Liver (tissue), 9 donors: ENCODE data around the gene MAG. TPM values are rescaled to one million over a fixed set of nuclear protein-coding genes. Genes with fewer than 3 reads are reported as not detected.

Experiments used
- DNase-seq: peaks from one replicate; pipeline ENCODE4 v3.0.0-alpha.2; 2017; ENCODE audit warnings: low spot score
- H3K27ac ChIP-seq, 2 donors: one replicate each; pipeline ENCODE4 v1.7.0; 2013; ENCODE audit warnings: inconsistent platforms in 2 of 2, low read length in 2 of 2, control low read depth in 1 of 2, low read depth in 1 of 2, mild to moderate bottlenecking in 1 of 2
- H3K27me3 ChIP-seq, 4 donors: one replicate each; pipeline versions ENCODE4 v1.6.1 to v1.7.0; 2013; ENCODE audit warnings: low read length in 3 of 4, inconsistent platforms in 1 of 4, mild to moderate bottlenecking in 1 of 4, moderate library complexity in 1 of 4; ENCODE audit not compliant: control insufficient read depth in 4 of 4, insufficient read depth in 4 of 4
- H3K36me3 ChIP-seq, 4 donors: one replicate each; pipeline versions ENCODE4 v1.6.1 to v1.7.0; 2013; ENCODE audit warnings: low read length in 3 of 4, mild to moderate bottlenecking in 3 of 4, low read depth in 1 of 4, moderate library complexity in 1 of 4; ENCODE audit not compliant: control insufficient read depth in 4 of 4, insufficient read depth in 3 of 4
- H3K4me1 ChIP-seq, 4 donors: one replicate each; pipeline versions ENCODE4 v1.6.1 to v1.7.0; 2013; ENCODE audit warnings: low read length in 3 of 4, mild to moderate bottlenecking in 3 of 4, moderate library complexity in 1 of 4; ENCODE audit not compliant: control insufficient read depth in 4 of 4, insufficient read depth in 4 of 4
- H3K4me3 ChIP-seq, 3 donors: one replicate each; pipeline versions ENCODE4 v1.6.1 to v1.7.0; 2013; ENCODE audit warnings: low read length in 3 of 3, control low read depth in 1 of 3, low read depth in 1 of 3, mild to moderate bottlenecking in 1 of 3
- H3K9ac ChIP-seq, 2 donors: one replicate each; pipeline ENCODE4 v1.7.0; 2013; ENCODE audit warnings: low read length in 2 of 2, mild to moderate bottlenecking in 2 of 2, moderate library complexity in 2 of 2, control low read depth in 1 of 2, low read depth in 1 of 2
- H3K9me3 ChIP-seq, 4 donors: one replicate each; pipeline versions ENCODE4 v1.6.1 to v1.7.0; 2013; ENCODE audit warnings: low read length in 3 of 4; ENCODE audit not compliant: control insufficient read depth in 4 of 4
- ATF3 ChIP-seq: IDR thresholded peaks from 2 replicates; pipeline ENCODE4 v1.6.1; 2016; ENCODE audit warnings: antibody characterized with exemption
- CTCF ChIP-seq: fragments of 150-350 bp; IDR thresholded peaks from 2 replicates; pipeline ENCODE4 v1.5.1; 2017; ENCODE audit warnings: improper control_type of control experiment, low read depth, low read length; ENCODE audit not compliant: missing input control
- EGR1 ChIP-seq, 2 donors: IDR thresholded peaks; 2 replicates each; pipeline ENCODE4 v1.6.1; 2016 to 2018; ENCODE audit warnings: antibody characterized with exemption in 2 of 2, low read depth in 2 of 2
- FOXA1 ChIP-seq: IDR thresholded peaks from 2 replicates; pipeline ENCODE4 v1.6.1; 2016; ENCODE audit warnings: antibody characterized with exemption
- FOXA2 ChIP-seq: IDR thresholded peaks from 2 replicates; pipeline ENCODE4 v1.6.1; 2016; ENCODE audit warnings: antibody characterized with exemption
- GABPA ChIP-seq, 2 donors: IDR thresholded peaks in 1 of 2; conservative IDR thresholded peaks in 1 of 2; 2 replicates each; pipeline ENCODE4 v1.6.1; 2016; ENCODE audit warnings: antibody characterized with exemption in 2 of 2, mild to moderate bottlenecking in 1 of 2, moderate library complexity in 1 of 2
- HNF4A ChIP-seq, 2 donors: conservative IDR thresholded peaks; 2 replicates each; pipeline ENCODE4 v1.6.1; 2016; ENCODE audit warnings: antibody characterized with exemption in 2 of 2, mild to moderate bottlenecking in 2 of 2
- HNF4G ChIP-seq: IDR thresholded peaks from 2 replicates; pipeline ENCODE4 v1.6.1; 2016; ENCODE audit warnings: antibody characterized with exemption
- JUND ChIP-seq, 2 donors: IDR thresholded peaks; 2 replicates each; pipeline ENCODE4 v1.6.1; 2016; ENCODE audit warnings: antibody characterized with exemption in 2 of 2
- MAX ChIP-seq: IDR thresholded peaks from 2 replicates; pipeline ENCODE4 v1.6.1; 2016; ENCODE audit warnings: antibody characterized with exemption
- NR2F2 ChIP-seq: IDR thresholded peaks from 2 replicates; pipeline ENCODE4 v1.6.1; 2016; ENCODE audit warnings: antibody characterized with exemption
- RAD21 ChIP-seq, 2 donors: IDR thresholded peaks; 2 replicates each; pipeline ENCODE4 v1.6.1; 2016; ENCODE audit warnings: antibody characterized with exemption in 2 of 2, mild to moderate bottlenecking in 2 of 2
- RXRA ChIP-seq, 2 donors: IDR thresholded peaks; 2 replicates each; pipeline ENCODE4 v1.6.1; 2017 to 2018; ENCODE audit warnings: antibody characterized with exemption in 2 of 2, mild to moderate bottlenecking in 1 of 2
- SP1 ChIP-seq: IDR thresholded peaks from 2 replicates; pipeline ENCODE4 v1.6.1; 2018; ENCODE audit warnings: antibody characterized with exemption, mild to moderate bottlenecking
- TAF1 ChIP-seq: conservative IDR thresholded peaks from 2 replicates; pipeline ENCODE4 v1.6.1; 2016; ENCODE audit warnings: antibody characterized with exemption, mild to moderate bottlenecking
- YY1 ChIP-seq: IDR thresholded peaks from 2 replicates; pipeline ENCODE4 v1.6.1; 2016; ENCODE audit warnings: antibody characterized with exemption, mild to moderate bottlenecking
- WGBS: extraction: QIAGEN DNeasy Blood & Tissue Kit; methylation state at CpG from one replicate; pipeline ENCODE4 v1.1.7; 2013; 5-methylcytosine and 5-hydroxymethylcytosine counted together
- polyA plus RNA-seq, 2 donors: library from polyadenylated mRNA; stranded (reverse) in 1 of 2; unstranded in 1 of 2; fragments of 200-250 nt in 1 of 2; fragments of >200 nt in 1 of 2; fragmentation: Nextera tagmentation in 1 of 2; extraction: Ambion mirVana in 1 of 2; gene quantifications; one replicate each; pipeline versions ENCODE4 v1.2.1 to v1.2.3, GENCODE V29; 2013 to 2015
- total RNA-seq, 2 donors: library from RNA; depleted of rRNA; stranded (reverse); fragments of >200 nt; gene quantifications; one replicate each; pipeline ENCODE4 v1.2.3, GENCODE V29; 2014
- TF ChIP-seq, protein P1 (sequence below): IDR thresholded peaks from 2 replicates; pipeline ENCODE4 v1.6.1; 2016; ENCODE audit warnings: antibody characterized with exemption, mild to moderate bottlenecking
- TF ChIP-seq, protein P2 (sequence below): IDR thresholded peaks from 2 replicates; pipeline ENCODE4 v1.6.1; 2016; ENCODE audit warnings: antibody characterized with exemption
- donor health status: healthy.
- donor health status: healthy.
- donor health status: healthy.
- donor health status: healthy.
- donor health status: healthy.

The MAG gene
- total and polyA plus RNA-seq, 4 donors, result 0.29 to 3.9 (median 0.33) TPM; not detected in 1

DNA sequence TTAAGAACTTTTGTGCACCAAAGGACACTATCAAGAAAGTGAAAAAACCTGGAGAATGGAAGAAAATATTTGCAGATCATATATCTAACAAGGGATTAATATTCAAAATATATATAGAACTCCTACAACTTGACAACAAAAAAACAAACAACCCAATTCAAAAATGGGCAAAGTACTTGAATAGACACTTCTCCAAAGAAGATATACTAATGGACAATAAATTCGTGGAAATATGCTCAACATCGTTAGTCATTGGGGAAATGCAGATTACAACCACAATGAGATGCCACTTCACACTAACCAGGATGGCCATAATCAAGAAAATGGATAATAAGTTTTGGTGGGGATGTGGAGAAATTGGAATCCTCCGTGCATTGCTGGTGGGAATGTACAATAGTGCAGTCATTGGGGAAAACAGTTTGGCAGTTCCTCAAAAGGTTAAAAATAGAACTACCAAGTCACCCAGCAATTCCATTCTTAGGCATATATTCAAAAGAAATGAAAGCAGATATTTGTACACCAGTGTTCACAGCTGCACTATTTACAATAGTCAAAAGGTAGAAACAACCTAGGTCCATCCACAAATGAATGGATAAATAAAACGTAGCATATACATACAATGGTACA is 45.4 kb upstream of the MAG start (continued):
- TF ChIP-seq, protein P1, sequence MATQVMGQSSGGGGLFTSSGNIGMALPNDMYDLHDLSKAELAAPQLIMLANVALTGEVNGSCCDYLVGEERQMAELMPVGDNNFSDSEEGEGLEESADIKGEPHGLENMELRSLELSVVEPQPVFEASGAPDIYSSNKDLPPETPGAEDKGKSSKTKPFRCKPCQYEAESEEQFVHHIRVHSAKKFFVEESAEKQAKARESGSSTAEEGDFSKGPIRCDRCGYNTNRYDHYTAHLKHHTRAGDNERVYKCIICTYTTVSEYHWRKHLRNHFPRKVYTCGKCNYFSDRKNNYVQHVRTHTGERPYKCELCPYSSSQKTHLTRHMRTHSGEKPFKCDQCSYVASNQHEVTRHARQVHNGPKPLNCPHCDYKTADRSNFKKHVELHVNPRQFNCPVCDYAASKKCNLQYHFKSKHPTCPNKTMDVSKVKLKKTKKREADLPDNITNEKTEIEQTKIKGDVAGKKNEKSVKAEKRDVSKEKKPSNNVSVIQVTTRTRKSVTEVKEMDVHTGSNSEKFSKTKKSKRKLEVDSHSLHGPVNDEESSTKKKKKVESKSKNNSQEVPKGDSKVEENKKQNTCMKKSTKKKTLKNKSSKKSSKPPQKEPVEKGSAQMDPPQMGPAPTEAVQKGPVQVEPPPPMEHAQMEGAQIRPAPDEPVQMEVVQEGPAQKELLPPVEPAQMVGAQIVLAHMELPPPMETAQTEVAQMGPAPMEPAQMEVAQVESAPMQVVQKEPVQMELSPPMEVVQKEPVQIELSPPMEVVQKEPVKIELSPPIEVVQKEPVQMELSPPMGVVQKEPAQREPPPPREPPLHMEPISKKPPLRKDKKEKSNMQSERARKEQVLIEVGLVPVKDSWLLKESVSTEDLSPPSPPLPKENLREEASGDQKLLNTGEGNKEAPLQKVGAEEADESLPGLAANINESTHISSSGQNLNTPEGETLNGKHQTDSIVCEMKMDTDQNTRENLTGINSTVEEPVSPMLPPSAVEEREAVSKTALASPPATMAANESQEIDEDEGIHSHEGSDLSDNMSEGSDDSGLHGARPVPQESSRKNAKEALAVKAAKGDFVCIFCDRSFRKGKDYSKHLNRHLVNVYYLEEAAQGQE, result no peak
- TF ChIP-seq TAF1 (no peak), RAD21 (IDR thresholded peaks at IDR 0.05) (no peak), YY1 (no peak)

DNA sequence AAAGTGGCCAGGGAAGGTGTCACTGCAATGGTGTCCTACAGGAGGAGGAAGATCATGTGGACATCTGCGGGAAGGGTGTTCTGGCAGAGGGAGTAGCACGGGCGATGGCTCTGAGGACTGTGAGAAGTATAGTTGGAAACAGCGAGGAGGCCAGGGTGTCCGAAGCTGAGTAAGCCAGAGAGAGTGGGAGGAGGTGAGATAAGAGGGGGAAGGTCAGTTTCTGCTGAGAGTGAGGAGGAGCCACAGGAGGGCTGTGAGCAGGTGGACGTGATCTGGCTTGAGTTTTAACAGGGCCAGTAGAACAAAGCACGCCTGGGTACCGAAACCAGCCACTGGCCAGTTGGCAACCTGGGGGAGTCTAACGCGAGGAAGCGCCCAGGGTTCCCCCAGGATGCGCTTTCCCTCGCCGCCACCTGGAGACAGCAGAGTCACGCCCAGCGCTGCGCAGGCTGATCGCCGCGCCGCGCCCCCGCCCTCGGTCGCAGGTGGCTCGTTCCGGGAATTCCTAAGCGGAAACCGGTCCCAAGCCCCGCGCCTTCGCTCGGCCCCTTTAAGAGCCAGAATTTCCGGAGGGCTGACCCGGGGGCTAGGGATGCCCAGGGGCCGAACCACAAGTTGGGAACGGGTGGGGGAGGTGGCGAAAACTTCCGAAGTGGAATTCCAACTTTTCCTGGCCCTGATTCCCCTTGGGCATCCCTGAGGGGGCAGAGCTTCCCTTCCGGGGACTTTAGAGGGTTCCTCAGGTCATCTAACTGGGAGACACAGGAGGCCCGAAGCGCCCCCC is 44.2 kb upstream of the MAG start:
- Histone ChIP-seq H3K27me3 (no peaks in the 10 kb centered on the region), H3K9ac (peak overlapping the region; percentile 35 to 40), H3K4me3 (peak overlapping the region; percentile 60 to 97 (median 75)), H3K36me3 (peaks cover 0 to 7% (median 2%) of the 10 kb centered on the region in 4 donors), H3K27ac (peak overlapping the region; percentile 97 to 99), H3K9me3 (no peaks in the 10 kb centered on the region), H3K4me1 (peaks cover 2 to 35% (median 24%) of the 10 kb centered on the region in 4 donors)
- TF ChIP-seq CTCF (peak; percentile 63), ATF3 (no peak), HNF4A (conservative IDR thresholded peaks at IDR 0.05) (peak; percentile 10 to 30), HNF4G (no peak), NR2F2 (peak; percentile 29), RXRA (IDR thresholded peaks at IDR 0.05) (peak; percentile 20 to 42), EGR1 (IDR thresholded peaks at IDR 0.05; ENCODE audit: low read depth in 2 of 2) (peak; percentile 63 to 80), TAF1 (no peak), YY1 (peak; percentile 21), GABPA (IDR thresholded peaks at IDR 0.05 in 1 of 2, conservative IDR thresholded peaks at IDR 0.05 in 1 of 2) (peak; percentile 41 to 74), FOXA2 (no peak), FOXA1 (peak; percentile 12), RAD21 (IDR thresholded peaks at IDR 0.05) (peak; percentile 75 to 82), JUND (IDR thresholded peaks at IDR 0.05) (peak in 1 of 2 donors; percentile 21), SP1 (peak; percentile 68), MAX (peak; percentile 88)
- TF ChIP-seq, protein P2, sequence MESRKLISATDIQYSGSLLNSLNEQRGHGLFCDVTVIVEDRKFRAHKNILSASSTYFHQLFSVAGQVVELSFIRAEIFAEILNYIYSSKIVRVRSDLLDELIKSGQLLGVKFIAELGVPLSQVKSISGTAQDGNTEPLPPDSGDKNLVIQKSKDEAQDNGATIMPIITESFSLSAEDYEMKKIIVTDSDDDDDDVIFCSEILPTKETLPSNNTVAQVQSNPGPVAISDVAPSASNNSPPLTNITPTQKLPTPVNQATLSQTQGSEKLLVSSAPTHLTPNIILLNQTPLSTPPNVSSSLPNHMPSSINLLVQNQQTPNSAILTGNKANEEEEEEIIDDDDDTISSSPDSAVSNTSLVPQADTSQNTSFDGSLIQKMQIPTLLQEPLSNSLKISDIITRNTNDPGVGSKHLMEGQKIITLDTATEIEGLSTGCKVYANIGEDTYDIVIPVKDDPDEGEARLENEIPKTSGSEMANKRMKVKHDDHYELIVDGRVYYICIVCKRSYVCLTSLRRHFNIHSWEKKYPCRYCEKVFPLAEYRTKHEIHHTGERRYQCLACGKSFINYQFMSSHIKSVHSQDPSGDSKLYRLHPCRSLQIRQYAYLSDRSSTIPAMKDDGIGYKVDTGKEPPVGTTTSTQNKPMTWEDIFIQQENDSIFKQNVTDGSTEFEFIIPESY, result peak; percentile 21
- TF ChIP-seq, protein P1, result peak; percentile 13
- 2% methylated on average over 42 of the region's 42 CpGs for WGBS
- DNase-seq, result peak; percentile 67
